GM12891 (cell line): Measurements from ENCODE around the gene SPOCD1.

ENCODE experiments used
- PAX5 ChIP-seq: IDR thresholded peaks from 2 replicates; pipeline ENCODE4 v1.6.1; 2011; ENCODE audit warnings: low read length, moderate library complexity, mild to moderate bottlenecking; ENCODE audit not compliant: insufficient read depth, severe bottlenecking
- POLR2A ChIP-seq: IDR thresholded peaks from 2 replicates; pipeline ENCODE4 v1.6.1; 2011; ENCODE audit warnings: low read depth, low read length, control low read depth
- POLR2AphosphoS5 ChIP-seq: IDR thresholded peaks from 2 replicates; pipeline ENCODE4 v1.6.1; 2011; ENCODE audit warnings: low read depth, low read length, control low read depth
- TAF1 ChIP-seq: IDR thresholded peaks from 2 replicates; pipeline ENCODE4 v1.6.1; 2011; ENCODE audit warnings: low read depth, low read length, control low read depth

DNA sequence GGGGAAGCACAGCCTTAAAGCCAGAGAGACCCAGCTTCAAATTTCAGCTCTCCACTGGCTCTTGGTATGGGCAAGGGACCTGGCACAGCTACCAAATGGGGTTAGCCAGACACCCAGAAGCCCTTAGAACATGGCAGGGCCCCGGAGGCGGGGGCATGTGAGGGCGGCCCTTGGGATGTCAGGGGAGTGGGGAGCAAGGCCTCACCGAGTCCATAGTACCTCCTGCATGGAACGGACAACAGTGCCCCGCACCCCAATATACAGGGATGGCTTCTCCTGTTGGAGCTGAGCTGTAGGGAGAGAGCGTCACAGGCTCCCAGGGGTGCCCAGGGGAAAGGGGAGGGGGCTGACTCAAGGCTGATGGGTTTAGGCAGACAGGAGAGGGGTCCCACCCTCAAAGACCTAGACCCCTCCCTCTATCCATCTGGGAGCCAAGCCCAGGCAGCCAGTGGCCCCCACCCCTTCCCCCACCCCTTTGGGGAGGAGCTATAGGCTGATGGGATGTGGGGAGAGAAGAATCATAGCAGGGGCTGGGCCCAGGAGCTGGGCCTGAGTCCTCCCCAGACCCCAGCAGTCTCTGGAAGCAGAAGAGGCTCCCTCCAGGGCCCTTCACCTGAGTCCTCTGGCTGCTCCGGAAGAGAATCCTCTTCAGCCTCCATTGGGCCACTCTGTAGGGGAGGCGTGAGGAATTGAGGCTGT, 16.5 kb downstream of the SPOCD1 start:
- TF ChIP-seq POLR2AphosphoS5 (no peak), POLR2A (no peak), TAF1 (no peak), PAX5 (no peak)
